Common myeloid progenitor, CD34-positive (primary cell): Measurements from ENCODE around the gene SIRT2.

Experiments
- CTCF ChIA-PET: fragments of 350-600 bp; sonication (Branson Sonifier 250); formaldehyde crosslinking; loops from one replicate; lab custom pipeline; 2021; ENCODE audit warnings: antibody characterized with exemption; lab: Charles Lee
- POLR2A ChIA-PET: fragments of 350-600 bp; sonication (Branson Sonifier 250); formaldehyde crosslinking; loops from one replicate; lab custom pipeline; 2021; ENCODE audit warnings: antibody characterized with exemption; lab: Charles Lee
- DNase-seq, 3 donors: peaks; one replicate each; pipeline versions ENCODE4 v3.0.0 to v3.0.0-alpha.2; 2013
- H3K27ac ChIP-seq, 2 experiments: 1 replicate in 1 of 2; 2 replicates in 1 of 2; pipeline ENCODE4 v1.7.0; 2013; ENCODE audit warnings: inconsistent platforms in 2 of 2, low read length in 2 of 2, mild to moderate bottlenecking in 2 of 2, low read depth in 1 of 2, moderate library complexity in 1 of 2; ENCODE audit not compliant: severe bottlenecking in 2 of 2, insufficient read depth in 1 of 2, poor library complexity in 1 of 2
- H3K27me3 ChIP-seq, 5 experiments: replicated peaks in 2 of 5; 1 replicate in 3 of 5; 2 replicates in 2 of 5; pipeline versions ENCODE4 v1.6.1 to v1.7.0; 2013; ENCODE audit warnings: low read length in 4 of 5, mild to moderate bottlenecking in 2 of 5, moderate library complexity in 2 of 5, inconsistent platforms in 1 of 5; ENCODE audit not compliant: insufficient read depth in 5 of 5, control insufficient read depth in 4 of 5
- H3K36me3 ChIP-seq, 4 experiments: 1 replicate in 2 of 4; 2 replicates in 2 of 4; pipeline versions ENCODE4 v1.6.1 to v1.7.0; 2013; ENCODE audit warnings: low read length in 3 of 4, control low read depth in 1 of 4, mild to moderate bottlenecking in 1 of 4; ENCODE audit not compliant: control insufficient read depth in 4 of 4, insufficient read depth in 4 of 4
- H3K4me1 ChIP-seq, 4 experiments: 1 replicate in 3 of 4; 2 replicates in 1 of 4; pipeline versions ENCODE4 v1.6.1 to v1.7.1; 2013; ENCODE audit warnings: low read length in 3 of 4, mild to moderate bottlenecking in 3 of 4, control low read depth in 1 of 4, inconsistent platforms in 1 of 4, moderate library complexity in 1 of 4; ENCODE audit not compliant: control insufficient read depth in 4 of 4, insufficient read depth in 4 of 4; ENCODE audit errors: control extremely low read depth in 1 of 4
- H3K4me3 ChIP-seq, 7 experiments: 1 replicate in 4 of 7; 2 replicates in 3 of 7; pipeline versions ENCODE4 v1.5.1 to v1.7.0; 2013; ENCODE audit warnings: mild to moderate bottlenecking in 7 of 7, low read length in 6 of 7, moderate library complexity in 6 of 7, inconsistent platforms in 2 of 7, low read depth in 2 of 7, control low read depth in 1 of 7; ENCODE audit not compliant: insufficient read depth in 4 of 7, control insufficient read depth in 1 of 7; ENCODE audit errors: extremely low read depth in 1 of 7
- H3K9me3 ChIP-seq, 5 experiments: 1 replicate in 4 of 5; 2 replicates in 1 of 5; pipeline versions ENCODE4 v1.6.1 to v1.7.1; 2013; ENCODE audit warnings: low read length in 4 of 5, mild to moderate bottlenecking in 2 of 5, inconsistent platforms in 1 of 5, low read depth in 1 of 5, moderate library complexity in 1 of 5; ENCODE audit not compliant: control insufficient read depth in 4 of 5, insufficient read depth in 2 of 5; ENCODE audit errors: control extremely low read depth in 1 of 5
- WGBS: methylation state at CpG from one replicate; pipeline ENCODE4 v1.1.5; 2013; ENCODE audit not compliant: insufficient coverage; 5-methylcytosine and 5-hydroxymethylcytosine counted together

The SIRT2 gene

DNA sequence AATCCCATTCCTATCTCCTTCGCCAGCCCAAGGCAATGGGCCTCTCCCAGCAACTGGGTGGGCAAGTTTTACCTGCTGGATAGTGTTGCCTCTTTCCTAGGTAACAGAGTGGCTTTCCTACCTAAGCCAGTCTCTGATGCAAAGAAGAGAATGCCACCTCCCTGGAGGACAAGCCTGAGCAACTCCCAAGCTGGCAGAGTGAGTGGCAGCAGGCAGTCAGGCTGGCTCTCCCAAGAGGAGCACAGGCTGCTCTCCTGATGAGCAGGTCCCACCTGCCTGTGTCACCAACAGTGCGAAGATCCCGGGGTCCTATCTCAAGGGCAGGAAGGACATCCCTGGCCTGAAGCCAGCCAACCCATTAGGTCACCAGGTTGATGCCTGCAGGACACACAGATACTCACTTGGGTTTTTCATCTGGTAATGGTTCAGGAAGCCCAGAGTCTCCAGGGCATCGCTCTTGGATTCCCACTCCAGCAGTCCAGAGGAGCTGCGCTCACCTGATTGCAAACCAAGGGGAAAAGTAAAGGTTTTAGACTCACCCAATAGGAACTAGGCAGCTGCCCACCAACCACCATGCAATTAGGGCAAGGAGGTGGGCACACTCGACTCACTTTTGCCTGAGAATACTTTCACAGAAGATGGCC, 62.3 kb downstream of the SIRT2 start:
- no peak for DNase-seq
- Histone ChIP-seq H3K4me1 (peaks cover under 1 to 4% (median 3%) of the 10 kb centered on the region in 4 experiments), H3K4me3 (no peak overlapping the region), H3K27me3 (no peaks in the 10 kb centered on the region), H3K9me3 (no peaks in the 10 kb centered on the region), H3K27ac (no peak overlapping the region), H3K36me3 (peaks cover 23 to 67% (median 55%) of the 10 kb centered on the region in 4 experiments)
- WGBS = 94% methylated on average over 5 of the region's 6 CpGs
- ChIA-PET CTCF (interaction anchor here (1.0 kb wide), 1 partner anchor 12 kb away, joined by 3 read pairs; no protein-coding TSS in a partner anchor), POLR2A (interaction anchor here (0.6 to 1.8 kb wide), 3 partner anchors 12 to 40 kb away, joined by 3 to 6 read pairs (median 3); partner anchors contain the start of gene HNRNPL)

DNA sequence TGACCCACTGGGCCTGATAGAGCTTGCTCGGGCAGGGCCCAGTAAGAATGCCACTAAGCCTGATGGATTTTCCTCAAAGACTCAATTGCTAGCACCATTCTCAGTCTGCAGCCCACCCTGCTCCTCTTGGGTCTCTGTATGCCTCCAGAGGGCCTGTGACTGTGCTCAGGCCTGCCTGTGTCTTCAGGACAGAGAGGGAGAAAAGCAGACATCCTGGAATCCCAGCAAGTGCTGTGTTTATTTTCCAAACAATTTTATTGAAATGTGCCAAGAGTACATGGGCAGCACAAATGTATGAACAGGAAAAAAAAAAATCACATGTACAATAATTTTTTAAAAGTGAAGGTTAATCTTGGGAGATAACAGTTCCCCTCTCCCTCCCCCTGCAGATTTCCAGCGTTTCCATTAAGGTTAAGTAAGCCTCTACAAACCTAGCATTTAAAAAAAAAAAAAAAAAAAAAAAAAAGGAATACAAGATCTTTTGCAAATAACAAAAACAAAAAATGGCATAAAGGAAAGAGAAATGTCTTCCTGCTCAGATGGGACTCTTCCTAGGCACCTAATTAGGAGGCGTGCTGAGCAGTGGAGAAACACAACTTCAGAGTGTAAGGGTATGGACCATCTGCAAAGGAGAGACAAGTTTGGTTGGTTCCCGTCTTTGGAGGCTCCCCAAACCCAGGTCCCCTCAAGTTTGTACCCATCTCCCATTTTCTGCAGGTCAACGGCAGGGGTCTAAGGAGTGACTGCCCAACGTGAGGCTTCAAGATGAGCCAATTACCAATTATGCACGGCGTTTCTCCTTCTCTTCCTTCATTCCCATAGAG, 63.0 kb downstream of the SIRT2 start:
- peaks cover 3 to 10% (median 7%) of the 10 kb centered on the region in 4 experiments for H3K4me1 ChIP-seq
- no peaks in the 10 kb centered on the region for H3K9me3 ChIP-seq
- ChIA-PET CTCF (no interaction called here), POLR2A (interaction anchor here (1.7 kb wide), 1 partner anchor 13 kb away, joined by 6 read pairs; no protein-coding TSS in a partner anchor)
- H3K27ac ChIP-seq = no peak overlapping the region
- WGBS = 94% methylated on average over 7 of the region's 8 CpGs
- DNase-seq = no peak
- H3K4me3 ChIP-seq = no peak overlapping the region
- peaks cover 21 to 59% (median 48%) of the 10 kb centered on the region in 4 experiments for H3K36me3 ChIP-seq
- H3K27me3 ChIP-seq = no peaks in the 10 kb centered on the region

GRCh38 chr19:38834590-38834989, 64.8 kb downstream of the SIRT2 start:
- no peaks in the 10 kb centered on the region for H3K9me3 ChIP-seq
- 93% methylated on average over 6 of the region's 6 CpGs for WGBS
- ChIA-PET CTCF (interaction anchor here (1.0 kb wide), 1 partner anchor 10 kb away, joined by 3 read pairs; no protein-coding TSS in a partner anchor), POLR2A (interaction anchor here (1.7 kb wide), 1 partner anchor 15 kb away, joined by 6 read pairs; no protein-coding TSS in a partner anchor)
- H3K36me3 ChIP-seq = peaks cover 16 to 49% (median 43%) of the 10 kb centered on the region in 4 experiments
- H3K4me3 ChIP-seq = no peak overlapping the region
- no peak for DNase-seq
- H3K4me1 ChIP-seq = peaks cover 3 to 17% (median 14%) of the 10 kb centered on the region in 4 experiments
- H3K27ac ChIP-seq = no peak overlapping the region
- H3K27me3 ChIP-seq = no peaks in the 10 kb centered on the region

- Histone ChIP-seq H3K9me3 (no peaks in the 10 kb centered on the region), H3K4me3 (no peak overlapping the region), H3K27ac (no peak overlapping the region), H3K36me3 (peaks cover 14 to 47% (median 40%) of the 10 kb centered on the region in 4 experiments), H3K27me3 (no peaks in the 10 kb centered on the region), H3K4me1 (peaks cover 3 to 17% (median 14%) of the 10 kb centered on the region in 4 experiments)
- no peak for DNase-seq
- ChIA-PET CTCF (no interaction called here), POLR2A (interaction anchor here (1.1 kb wide), 1 partner anchor 100 kb away, joined by 3 read pairs; no protein-coding TSS in a partner anchor)
- no CpG with 5 or more reads among the region's 4 CpGs for WGBS
These were observed 65.3 kb downstream of the SIRT2 start for GRCh38 chr19:38834104-38834490.

DNA sequence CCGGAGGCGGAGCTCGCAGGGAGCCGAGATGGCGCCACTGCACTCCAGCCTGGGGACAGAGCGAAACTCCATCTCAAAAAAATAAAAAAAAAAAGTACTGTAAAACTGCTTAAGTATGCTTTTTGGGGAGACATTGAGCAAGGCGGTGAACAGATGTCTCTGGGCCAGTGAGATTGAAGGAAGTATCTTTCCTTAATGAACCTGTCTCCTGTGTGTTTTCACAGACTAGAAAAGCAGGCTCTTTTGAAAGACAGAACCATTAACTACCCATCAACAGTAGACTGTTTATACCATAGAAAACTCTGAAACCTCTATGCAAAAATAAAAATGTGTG, 66.4 kb downstream of the SIRT2 start:
- Histone ChIP-seq H3K27me3 (no peaks in the 10 kb centered on the region), H3K4me1 (peaks cover 3 to 17% (median 14%) of the 10 kb centered on the region in 4 experiments), H3K9me3 (no peaks in the 10 kb centered on the region), H3K27ac (no peak overlapping the region), H3K4me3 (no peak overlapping the region), H3K36me3 (peaks cover 9 to 41% (median 30%) of the 10 kb centered on the region in 4 experiments)
- no peak for DNase-seq
- ChIA-PET CTCF (interaction anchor here (0.7 kb wide), 1 partner anchor 972 kb away, joined by 4 read pairs; no protein-coding TSS in a partner anchor), POLR2A (interaction anchor here (1.1 to 1.3 kb wide), 2 partner anchors 99 kb away, joined by 3 to 4 read pairs; no protein-coding TSS in a partner anchor)
- 100% methylated on average over 2 of the region's 7 CpGs for WGBS

- POLR2A ChIA-PET = interaction anchor here (0.7 to 1.3 kb wide), 4 partner anchors 15 to 69 kb away, joined by 3 to 7 read pairs (median 6); partner anchors contain the start of genes NFKBIB and SIRT2
- peaks cover 3 to 43% (median 23%) of the 10 kb centered on the region in 4 experiments for H3K36me3 ChIP-seq
- DNase-seq = peak in 2 of 3 donors; percentile 42 to 54
These were observed 68.2 kb downstream of the SIRT2 start for GRCh38 chr19:38831142-38831605.

More at GRCh38 chr19:38831142-38831605, 68.2 kb downstream of the SIRT2 start:
- Histone ChIP-seq H3K27me3 (no peaks in the 10 kb centered on the region), H3K9me3 (no peaks in the 10 kb centered on the region), H3K27ac (peak overlapping the region; percentile 75 to 89), H3K4me3 (peak overlapping the region; percentile 65 to 95 (median 88)), H3K4me1 (peaks cover 3 to 17% (median 14%) of the 10 kb centered on the region in 4 experiments)
- 4% methylated on average over 12 of the region's 16 CpGs for WGBS
- CTCF ChIA-PET = interaction anchor here (0.6 to 1.5 kb wide), 5 partner anchors 9 to 98 kb away, joined by 3 to 4 read pairs (median 3); no protein-coding TSS in a partner anchor
